ENCODE data around the gene CHRNE.
"Not testable (repeated sequence)": the region's sequence is repeated elsewhere in the genome, so short reads cannot be mapped to it uniquely, and the experiment has no call there.

CHRNE gene

GRCh38 chr17:4939796-4940554 is 37.1 kb upstream of the CHRNE start, which contains the start of the genes RNF167 and SLC25A11:
RNF167 (plus strand) TSS chr17:4940268; CDS start chr17:4940910, 642 bp downstream.
SLC25A11 (minus strand) TSS chr17:4940046; CDS start chr17:4939910, 136 bp downstream.
- peak; percentile 84 to 92 (median 88) for DNase-seq (ENCODE audit: low read depth in 4 of 4, low spot score in 1 of 4)

GRCh38 chr17:4939546-4939795 is 36.6 kb upstream of the CHRNE start:
- no peak for DNase-seq (ENCODE audit: low read depth in 4 of 4, low spot score in 1 of 4)

- DNase-seq (ENCODE audit: low read depth in 4 of 4, low spot score in 1 of 4) = no peak
Observed at GRCh38 chr17:4938688-4939545, 36.0 kb upstream of the CHRNE start.

GRCh38 chr17:4938069-4938491 is 35.2 kb upstream of the CHRNE start:
- DNase-seq (ENCODE audit: low read depth in 4 of 4, low spot score in 1 of 4) = no peak

GRCh38 chr17:4937553-4937952 is 34.7 kb upstream of the CHRNE start:
- no peak for DNase-seq (ENCODE audit: low read depth in 4 of 4, low spot score in 1 of 4)

- DNase-seq (ENCODE audit: low read depth in 4 of 4, low spot score in 1 of 4) = no peak
Observed at GRCh38 chr17:4936436-4936835, 33.5 kb upstream of the CHRNE start.

GRCh38 chr17:4935650-4936049 is 32.8 kb upstream of the CHRNE start:
- no peak for DNase-seq (ENCODE audit: low read depth in 4 of 4, low spot score in 1 of 4)

GRCh38 chr17:4934173-4934979 is 31.5 kb upstream of the CHRNE start:
- DNase-seq (ENCODE audit: low read depth in 4 of 4, low spot score in 1 of 4) = no peak

GRCh38 chr17:4933646-4934045 is 30.7 kb upstream of the CHRNE start:
- DNase-seq (ENCODE audit: low read depth in 4 of 4, low spot score in 1 of 4) = no peak

- no peak for DNase-seq (ENCODE audit: low read depth in 4 of 4, low spot score in 1 of 4)
Observed at GRCh38 chr17:4932756-4933155, 29.9 kb upstream of the CHRNE start.

GRCh38 chr17:4931963-4932362 is 29.1 kb upstream of the CHRNE start, which contains the start of gene GP1BA:
GP1BA (plus strand) TSS chr17:4932277; CDS start chr17:4932605, 328 bp downstream.
- no peak for DNase-seq (ENCODE audit: low read depth in 4 of 4, low spot score in 1 of 4)

- DNase-seq (ENCODE audit: low read depth in 4 of 4, low spot score in 1 of 4) = no peak
Observed at GRCh38 chr17:4928881-4929280, 26.0 kb upstream of the CHRNE start.

GRCh38 chr17:4926577-4927335 is 23.9 kb upstream of the CHRNE start:
- not testable (repeated sequence) for DNase-seq (ENCODE audit: low read depth in 4 of 4, low spot score in 1 of 4)

- no peak for DNase-seq (ENCODE audit: low read depth in 4 of 4, low spot score in 1 of 4)
Observed at GRCh38 chr17:4921320-4921719, 18.4 kb upstream of the CHRNE start.

GRCh38 chr17:4920351-4921048 is 17.6 kb upstream of the CHRNE start:
- no peak for DNase-seq (ENCODE audit: low read depth in 4 of 4, low spot score in 1 of 4)

GRCh38 chr17:4919511-4920047 is 16.7 kb upstream of the CHRNE start:
- DNase-seq (ENCODE audit: low read depth in 4 of 4, low spot score in 1 of 4) = no peak

GRCh38 chr17:4914551-4914950 is 11.7 kb upstream of the CHRNE start:
- not testable (repeated sequence) for DNase-seq (ENCODE audit: low read depth in 4 of 4, low spot score in 1 of 4)

- no peak for DNase-seq (ENCODE audit: low read depth in 4 of 4, low spot score in 1 of 4)
Observed at GRCh38 chr17:4913994-4914393, 11.1 kb upstream of the CHRNE start.

GRCh38 chr17:4908711-4909496 is 6.0 kb upstream of the CHRNE start:
- DNase-seq (ENCODE audit: low read depth in 4 of 4, low spot score in 1 of 4) = peak in 2 of 4 experiments; percentile 45 to 59
